HG02884 (cell line): Measurements from ENCODE around the gene SOX6.
"Not testable (repeated sequence)": the region's sequence is repeated elsewhere in the genome, so short reads cannot be mapped to it uniquely, and the experiment has no call there.

Experiments
- ATAC-seq: cut with Tn5 transposase; IDR thresholded peaks from one replicate; pipeline ENCODE4 v1.9.1; 2021; ENCODE audit warnings: mild to moderate bottlenecking, moderate library complexity; ENCODE audit not compliant: unreplicated experiment

The SOX6 gene

DNA sequence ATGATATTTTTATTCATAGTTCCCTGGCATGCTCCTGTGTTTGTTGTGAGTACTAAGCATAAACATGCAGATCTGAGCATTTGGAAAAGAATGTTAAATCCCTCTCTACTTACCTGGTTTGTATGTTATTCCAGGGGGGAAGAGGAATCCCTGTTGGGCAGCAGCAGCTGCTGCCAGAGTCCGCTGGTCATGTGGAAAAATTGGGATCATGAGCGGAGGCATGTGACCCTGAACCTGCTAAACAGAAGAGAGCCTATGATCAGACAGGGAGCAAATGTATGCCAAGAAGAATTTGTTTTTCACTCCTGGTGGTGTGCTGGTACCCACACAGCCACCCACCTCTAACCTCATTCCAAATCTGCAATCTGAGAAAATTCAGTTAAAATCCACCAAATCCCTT lies 244.7 kb downstream of the SOX6 start:
- ATAC-seq, result no peak

DNA sequence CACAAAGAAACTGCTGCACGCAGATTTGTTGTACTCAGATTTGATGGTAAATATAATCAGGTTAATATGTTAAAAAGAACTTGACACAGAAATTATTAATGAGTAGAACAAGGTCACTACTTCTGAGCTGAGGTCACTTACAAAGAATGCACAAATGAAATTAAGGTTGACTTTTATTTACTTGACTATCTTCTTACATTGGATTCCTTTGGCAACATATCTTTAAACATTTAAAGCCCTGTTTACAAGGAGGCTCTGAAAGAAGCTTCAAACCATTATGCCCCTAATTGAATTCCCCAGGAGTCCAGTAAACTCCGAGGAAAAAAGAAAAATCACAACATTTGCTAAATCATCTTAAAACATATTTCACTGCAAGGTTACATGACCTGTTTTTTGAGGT lies 245.5 kb downstream of the SOX6 start:
- no peak for ATAC-seq

GRCh38 chr11:16099343-16099900 lies 256.9 kb downstream of the SOX6 start:
- ATAC-seq, result no peak

DNA sequence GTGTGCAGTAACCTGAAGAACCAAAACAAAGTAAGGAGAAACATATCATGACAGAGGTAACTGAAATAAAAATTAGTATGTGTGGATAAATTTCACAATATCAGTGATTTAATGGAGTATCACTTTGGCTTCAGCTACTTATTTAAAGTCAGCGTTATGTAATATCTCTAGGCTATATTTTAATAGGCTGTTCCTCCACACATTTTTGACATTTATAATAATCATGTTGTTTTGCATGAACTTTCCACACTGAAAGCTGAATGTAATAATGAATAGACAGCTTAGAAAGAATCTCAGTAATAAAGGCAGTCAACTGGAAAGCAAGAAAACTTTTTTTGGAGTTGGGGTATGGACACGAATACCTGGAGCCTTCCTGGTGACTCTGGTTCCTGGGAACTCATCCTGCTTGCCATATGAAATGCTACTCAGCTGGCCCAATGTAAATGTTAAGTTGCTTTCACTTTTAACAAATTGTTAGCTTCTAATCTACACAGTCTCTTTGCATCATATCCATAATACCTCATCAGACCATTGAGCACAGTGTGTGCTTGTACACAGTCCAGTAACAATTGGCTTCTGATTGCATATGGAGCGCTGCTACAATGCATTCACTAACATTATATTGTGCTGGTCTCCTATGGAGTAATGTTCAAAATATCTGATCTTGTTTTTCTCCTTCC lies 257.7 kb downstream of the SOX6 start:
- ATAC-seq, result no peak

GRCh38 chr11:16097543-16097942 lies 258.8 kb downstream of the SOX6 start:
- no peak for ATAC-seq

DNA sequence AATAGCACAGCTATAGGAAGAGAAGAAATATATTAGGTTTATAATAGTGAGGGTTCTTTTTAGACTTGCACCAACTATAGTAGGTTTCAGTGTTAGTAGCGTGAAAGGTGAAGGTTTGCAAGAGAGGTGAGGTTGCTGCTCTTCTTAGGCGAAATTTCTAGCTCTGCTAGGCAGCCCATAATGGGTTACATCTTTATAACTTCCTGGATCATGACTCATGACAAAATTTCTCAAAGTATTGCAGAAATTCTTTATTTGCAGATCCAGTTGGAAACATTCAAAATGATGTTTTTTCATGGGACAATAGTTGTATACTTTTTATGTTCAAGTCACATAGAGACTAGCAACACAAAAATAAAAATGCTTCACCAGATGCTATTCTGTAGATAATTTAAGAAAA lies 260.0 kb downstream of the SOX6 start:
- ATAC-seq, result no peak

DNA sequence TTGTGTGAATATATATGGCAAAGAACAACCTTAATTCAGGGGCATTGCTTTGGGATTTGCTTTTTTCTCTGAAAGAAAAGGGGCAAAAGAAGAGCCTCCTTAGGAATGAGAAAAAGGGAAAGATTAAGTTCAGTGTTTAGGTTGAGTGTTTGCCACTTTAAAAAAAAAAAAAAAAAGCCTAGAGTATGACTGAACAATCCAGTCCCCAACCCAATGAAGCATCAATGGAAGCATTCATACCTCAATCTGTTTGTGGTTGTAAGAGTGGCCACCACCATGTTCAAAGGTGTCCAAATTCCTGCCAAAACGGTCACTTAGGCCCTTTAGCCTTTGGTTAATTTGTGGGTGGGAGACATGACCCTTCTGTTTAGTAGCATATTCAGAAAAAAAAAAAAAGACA lies 260.6 kb downstream of the SOX6 start:
- no peak for ATAC-seq

- no peak for ATAC-seq
Observed at GRCh38 chr11:16093889-16094653, 262.3 kb downstream of the SOX6 start.

DNA sequence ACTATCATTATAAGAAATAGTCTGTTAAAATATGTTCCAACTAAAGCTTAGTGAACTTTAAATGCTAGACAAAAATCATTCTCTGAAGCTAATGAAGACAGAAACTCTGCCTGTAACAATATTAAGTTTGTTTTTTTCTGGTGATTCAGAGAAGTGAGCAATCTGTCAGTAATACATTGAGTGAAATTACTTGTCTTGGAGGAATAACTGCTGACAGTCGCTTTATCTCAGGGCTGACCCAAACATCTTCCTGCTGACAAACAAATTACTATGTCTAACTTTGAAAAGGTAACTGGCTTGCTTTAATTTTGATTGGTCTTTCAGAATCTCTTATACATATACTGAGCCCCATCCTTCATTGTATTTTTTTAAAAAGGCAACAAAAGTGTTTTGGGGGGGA lies 264.5 kb downstream of the SOX6 start:
- no peak for ATAC-seq

DNA sequence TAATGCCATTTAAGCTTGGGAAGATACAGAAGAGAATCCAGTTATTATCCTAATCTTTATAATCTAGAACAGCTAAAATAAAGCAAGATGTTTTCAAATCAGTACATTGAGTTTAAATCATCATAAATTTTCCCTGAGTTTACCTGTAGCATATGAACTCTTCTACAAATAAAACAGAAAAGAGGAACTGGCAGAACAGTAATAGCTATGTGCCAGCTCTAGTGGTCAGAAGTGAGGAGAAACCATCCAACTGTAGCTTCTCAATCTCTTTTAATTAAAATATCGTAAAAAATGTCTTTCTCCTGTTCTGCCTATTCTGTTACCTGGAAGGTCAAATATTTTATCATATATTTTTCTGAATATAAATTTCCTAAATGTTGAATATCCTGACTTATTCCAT lies 266.9 kb downstream of the SOX6 start:
- no peak for ATAC-seq

GRCh38 chr11:16088774-16089173 lies 267.6 kb downstream of the SOX6 start:
- ATAC-seq, result no peak

- no peak for ATAC-seq
Observed at GRCh38 chr11:16087886-16088285, 268.5 kb downstream of the SOX6 start.

DNA sequence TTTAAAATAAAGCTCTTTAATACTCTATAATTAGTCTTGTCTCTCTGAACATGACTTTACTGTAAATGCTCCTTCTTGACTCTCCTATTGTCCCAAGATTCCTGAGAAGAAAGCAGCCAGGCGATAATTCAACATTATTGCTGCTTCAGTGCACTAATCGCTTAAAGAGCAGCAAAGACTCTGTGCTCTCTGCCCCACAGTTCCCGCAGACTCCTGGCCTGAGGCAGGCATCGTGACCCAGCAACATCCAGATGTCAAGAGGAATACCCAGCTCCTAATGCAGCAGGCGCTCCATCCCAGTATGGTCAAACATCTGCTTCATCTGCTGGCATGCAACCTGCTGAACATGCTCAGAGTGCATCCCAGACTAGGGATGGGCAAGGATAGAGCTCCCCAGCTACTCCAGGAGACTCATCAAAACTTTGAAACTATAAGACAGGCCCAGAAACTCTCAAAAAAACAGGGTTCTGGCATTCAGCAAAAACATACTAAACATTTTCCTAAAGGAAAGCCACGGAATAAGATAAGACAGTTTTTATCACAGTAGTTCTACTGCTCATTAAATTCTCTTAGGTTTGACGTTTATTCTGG lies 270.0 kb downstream of the SOX6 start:
- ATAC-seq, result no peak

DNA sequence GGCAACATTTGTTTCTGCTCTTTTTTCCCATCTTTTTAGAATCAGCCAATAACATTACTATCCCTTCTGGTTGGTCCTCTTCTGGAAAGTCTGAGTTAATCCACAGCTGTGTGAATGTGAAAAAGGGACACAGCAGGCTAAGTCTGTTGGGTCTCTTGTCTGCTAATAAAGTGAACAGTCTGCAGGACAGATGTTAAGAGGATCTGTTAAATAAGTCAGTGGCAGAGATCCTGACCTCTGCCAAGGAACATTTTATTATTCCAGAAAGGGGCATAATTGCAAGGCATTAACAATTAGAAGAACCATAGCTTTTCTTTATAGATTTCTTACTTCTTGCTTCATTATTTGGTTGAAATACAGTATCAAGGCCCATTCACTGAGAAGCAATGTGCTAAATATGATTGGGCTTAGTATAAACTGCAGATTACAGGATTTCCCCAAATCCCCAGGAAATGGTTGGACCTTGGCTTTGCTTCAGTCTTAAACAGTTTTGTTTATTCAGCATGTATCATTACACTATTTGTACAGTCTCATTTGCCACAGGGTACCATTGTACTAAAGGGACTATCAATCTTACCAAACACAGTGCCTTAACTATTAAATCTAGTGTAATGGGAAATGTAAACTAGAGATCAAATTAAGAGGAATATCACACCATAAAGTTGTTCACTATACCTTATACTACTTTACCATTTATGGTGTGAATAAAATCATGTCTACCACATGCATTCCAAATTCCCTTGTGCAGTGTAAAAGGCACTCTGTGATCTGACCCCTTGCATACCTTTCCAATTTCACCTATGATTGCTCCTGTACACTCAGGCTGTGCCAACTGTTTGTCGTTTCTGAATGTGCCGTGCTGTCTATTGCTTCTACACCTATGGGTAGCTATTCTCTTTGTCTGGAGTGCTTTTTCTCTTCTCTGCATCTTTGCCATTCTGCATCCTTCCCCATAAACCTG lies 274.0 kb downstream of the SOX6 start:
- ATAC-seq, result no peak

- no peak for ATAC-seq
Observed at GRCh38 chr11:16081382-16082094, 274.8 kb downstream of the SOX6 start.

- no peak for ATAC-seq
Observed at GRCh38 chr11:16080688-16081381, 275.5 kb downstream of the SOX6 start.

DNA sequence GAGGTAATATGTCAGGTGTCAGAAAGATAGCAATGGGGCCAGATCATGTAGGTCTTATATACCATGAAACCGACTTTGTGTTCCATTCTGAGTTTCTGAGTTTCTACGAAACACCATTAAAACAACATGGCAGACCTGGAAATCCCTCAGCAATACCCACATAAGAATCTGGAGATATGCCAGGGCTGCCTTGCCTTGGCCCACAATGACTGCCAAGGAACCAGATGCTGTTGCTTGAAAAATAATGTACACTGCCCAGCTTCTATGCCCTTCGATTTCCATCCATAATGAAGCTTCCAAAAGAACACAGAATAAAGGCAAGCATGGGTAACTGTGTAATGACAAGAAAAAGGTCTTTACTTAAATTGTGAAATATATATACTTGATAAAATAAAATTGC lies 277.4 kb downstream of the SOX6 start:
- no peak for ATAC-seq

DNA sequence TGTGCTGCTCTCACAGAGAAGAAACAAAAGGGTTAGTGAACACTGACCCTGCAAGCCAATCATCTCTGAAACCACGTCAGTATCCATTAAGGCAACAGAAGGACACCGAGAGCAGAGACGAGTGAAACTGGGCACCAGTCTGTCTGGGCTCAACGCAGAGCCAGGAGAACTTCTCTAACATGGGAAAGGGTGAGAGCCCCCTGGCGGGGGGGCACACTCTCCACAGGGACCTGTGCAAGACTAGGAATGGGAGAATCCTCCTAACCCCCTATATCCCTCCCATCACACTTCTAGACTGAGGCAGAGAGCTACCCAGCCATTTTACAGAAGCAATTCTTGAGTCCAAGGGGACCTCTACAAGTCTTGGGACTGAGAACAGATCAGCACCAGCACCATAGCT lies 285.8 kb downstream of the SOX6 start:
- ATAC-seq, result no peak

DNA sequence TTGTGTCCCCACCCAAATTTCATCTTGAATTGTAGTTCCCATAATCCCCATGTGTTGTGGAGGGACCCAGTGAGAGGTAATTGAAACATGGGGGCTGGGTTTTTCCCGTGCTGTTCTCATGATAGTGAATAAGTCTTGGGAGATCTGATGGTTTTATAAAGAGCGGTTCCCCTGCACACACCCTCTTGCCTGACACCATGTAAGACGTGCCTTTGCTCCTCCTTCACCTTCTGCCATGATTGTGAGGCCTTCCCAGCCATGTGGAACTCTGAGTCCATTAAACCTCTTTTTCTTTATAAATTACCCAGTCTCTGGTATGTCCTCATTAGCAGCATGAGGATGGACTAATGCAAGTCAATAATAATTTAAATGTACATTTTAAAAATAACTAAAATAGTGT lies 289.1 kb downstream of the SOX6 start:
- not testable (repeated sequence) for ATAC-seq

DNA sequence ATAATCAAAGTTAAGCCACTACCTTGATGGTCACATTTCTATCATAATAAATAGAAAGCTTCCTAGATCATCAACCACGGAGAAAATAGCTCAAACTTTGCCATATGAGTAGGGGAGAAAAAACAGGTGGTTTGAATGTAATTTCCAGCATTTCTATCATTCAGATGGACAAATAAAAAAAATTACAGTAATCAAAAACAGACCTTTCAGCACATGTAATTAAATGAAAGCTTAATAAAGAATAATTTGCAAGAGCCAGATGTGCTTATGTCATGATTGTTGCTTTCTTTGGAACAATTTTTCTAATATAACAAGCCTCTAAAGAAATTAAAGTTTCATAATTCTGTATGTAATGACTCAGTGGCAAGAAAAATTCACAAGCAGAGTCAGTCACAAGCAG lies 297.0 kb downstream of the SOX6 start:
- ATAC-seq, result no peak
